Measurements from ENCODE around the gene SZRD1.
"Not testable (repeated sequence)": the region's sequence is repeated elsewhere in the genome, so short reads cannot be mapped to it uniquely, and the experiment has no call there.

Gene SZRD1

DNA sequence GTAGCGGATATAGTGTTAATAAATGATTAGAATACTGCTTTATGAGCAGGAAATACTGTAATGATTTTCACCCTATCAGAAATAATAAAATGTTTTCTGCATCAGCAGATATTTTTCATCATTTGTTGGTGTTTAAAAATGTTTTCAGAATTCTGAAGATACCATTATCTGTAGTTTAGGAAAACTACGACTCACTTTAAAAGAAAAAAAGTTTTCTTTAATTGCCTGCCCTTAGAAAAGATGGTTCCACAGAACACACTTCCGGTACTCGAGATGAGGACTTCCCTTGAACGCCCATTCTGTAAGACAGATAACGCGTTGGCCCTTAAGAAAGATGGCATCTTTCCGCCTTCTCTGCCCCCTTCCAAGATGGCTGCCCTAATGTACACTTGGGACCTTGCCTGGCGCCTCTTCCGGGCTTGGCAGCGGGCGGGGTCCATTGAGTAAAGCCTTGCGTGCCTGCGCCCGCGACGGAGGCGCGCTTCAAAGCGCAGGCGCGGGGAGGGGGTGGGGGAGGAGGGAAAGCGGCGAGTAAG is at the start of gene SZRD1:
Gene SZRD1 (plus strand): TSS at position 521 of the 536 bp plus-strand sequence. CDS start 16 bp downstream, outside the sequence.
- DNase-seq, result peak; percentile 100

- no peak for DNase-seq
Observed at GRCh38 chr1:16318555-16318954, 48.5 kb upstream of the SZRD1 start.

DNA sequence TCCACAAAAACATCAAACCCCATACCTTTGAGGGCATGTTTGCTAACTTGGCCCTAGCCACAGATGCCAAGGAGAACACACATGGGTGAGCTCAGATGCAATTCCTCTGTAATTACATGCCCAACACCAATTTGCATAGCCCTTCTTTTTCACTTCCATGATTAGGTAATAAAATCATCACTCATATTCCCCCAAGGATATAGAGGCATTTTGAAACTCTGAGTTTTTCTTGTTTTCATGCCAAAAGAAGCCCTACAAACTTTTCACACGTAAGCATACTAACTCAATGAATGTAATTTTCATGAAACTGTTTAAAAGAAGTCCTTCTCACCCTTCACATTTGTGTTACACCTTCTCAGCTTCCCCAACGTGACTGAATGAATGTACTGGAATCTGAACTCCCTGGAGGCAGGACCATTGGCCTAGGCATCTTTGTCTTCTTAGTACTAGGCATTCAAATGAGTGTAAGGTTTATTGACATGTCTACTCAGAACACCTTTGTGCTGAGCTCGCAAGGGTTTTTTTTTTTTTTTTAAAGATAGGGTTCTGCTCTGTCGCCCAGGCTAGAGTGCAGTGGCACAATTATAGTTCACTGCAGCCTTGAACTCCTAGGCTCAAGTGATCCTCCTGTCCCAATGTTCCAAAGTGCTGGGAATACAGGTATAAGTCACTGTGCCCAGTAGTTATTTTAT is 45.7 kb upstream of the SZRD1 start:
- no peak for DNase-seq

GRCh38 chr1:16324456-16324890 is 42.6 kb upstream of the SZRD1 start:
- DNase-seq, result no peak

GRCh38 chr1:16326833-16327404 is 40.1 kb upstream of the SZRD1 start:
- peak; percentile 17 for DNase-seq

GRCh38 chr1:16334655-16335340 is 32.2 kb upstream of the SZRD1 start:
- DNase-seq, result no peak

- no peak for DNase-seq
Observed at GRCh38 chr1:16338961-16339360, 28.1 kb upstream of the SZRD1 start.

DNA sequence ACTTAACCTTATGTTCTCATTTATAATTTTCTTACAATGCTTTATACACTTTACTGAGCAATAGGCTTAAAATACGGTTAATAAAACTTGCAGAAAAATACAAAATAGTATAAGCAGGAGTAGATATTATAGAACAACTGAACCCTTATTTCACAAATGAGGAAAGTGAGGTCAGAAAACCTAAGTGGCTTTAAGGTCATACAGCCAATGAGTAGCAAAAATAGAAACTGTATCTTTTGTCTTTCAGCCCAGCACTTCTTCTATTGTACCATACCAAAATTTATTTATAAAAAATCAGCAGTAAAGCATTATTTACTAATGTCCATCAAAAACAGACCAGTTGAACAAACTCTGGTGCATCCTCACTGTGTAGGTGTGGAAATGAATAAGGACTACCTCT is 26.4 kb upstream of the SZRD1 start:
- DNase-seq, result no peak

DNA sequence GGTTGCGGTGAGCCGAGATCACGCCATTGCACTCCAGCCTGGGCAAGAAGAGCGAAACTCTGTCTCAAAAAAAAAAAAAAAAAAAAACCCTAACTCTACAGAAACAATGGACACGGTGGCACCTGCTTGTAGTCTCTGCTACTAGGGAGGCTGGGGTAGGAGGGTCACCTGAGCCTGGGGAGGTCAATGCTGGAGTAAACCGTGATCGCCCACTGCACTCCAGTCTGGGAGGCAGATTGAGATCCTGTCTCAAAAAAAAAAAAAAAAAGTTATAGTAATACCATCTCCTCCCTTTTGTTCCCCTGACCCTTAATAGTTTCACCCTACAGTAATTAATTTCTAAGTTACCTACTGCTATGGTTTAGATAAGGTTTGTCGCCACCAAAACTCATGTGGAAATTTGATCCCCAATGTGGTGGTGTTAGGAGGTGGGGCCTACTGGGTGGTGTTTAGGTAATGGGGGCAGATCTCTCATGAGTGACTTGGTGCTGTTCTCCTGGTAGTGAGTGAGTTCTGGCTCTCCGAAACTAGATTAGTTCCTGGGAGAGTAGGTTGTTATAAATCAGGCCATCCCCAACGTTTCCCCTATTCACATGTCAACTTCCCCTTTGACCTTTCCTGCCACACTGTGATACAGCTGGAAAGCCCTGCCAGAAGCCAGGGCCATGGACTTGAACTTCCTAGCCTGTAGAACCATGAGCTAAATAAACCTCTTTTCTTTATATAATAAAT is 24.5 kb upstream of the SZRD1 start:
- no peak for DNase-seq

- DNase-seq, result not testable (repeated sequence)
Observed at GRCh38 chr1:16343276-16343675, 23.8 kb upstream of the SZRD1 start.

GRCh38 chr1:16348414-16349182 is 18.4 kb upstream of the SZRD1 start:
- no peak for DNase-seq

DNA sequence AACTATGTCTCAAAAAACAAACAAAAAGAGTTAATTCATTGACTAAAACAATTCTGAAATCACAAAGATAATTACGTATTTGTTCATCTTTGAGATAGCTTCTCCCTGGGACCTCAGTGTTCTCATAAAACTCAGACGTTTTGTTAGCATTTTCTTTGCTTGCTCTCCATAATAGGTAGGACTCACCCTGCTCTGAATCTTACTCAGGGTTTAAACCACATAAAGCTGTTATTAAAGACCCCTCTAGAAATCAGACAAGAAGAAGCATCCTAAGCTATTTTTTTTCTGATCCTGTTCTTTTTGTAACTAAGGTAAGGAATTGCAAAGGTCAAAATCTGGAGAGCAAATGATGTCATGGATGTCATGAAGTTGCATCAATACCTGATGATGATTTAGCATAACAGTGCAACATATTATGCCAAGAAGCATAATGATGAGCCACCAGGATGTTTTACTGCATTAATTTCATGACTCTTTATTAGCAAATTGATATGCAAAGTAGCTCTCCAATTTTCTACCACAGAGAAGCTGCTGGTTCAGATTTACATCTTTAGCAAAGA is 17.1 kb upstream of the SZRD1 start:
- no peak for DNase-seq

DNA sequence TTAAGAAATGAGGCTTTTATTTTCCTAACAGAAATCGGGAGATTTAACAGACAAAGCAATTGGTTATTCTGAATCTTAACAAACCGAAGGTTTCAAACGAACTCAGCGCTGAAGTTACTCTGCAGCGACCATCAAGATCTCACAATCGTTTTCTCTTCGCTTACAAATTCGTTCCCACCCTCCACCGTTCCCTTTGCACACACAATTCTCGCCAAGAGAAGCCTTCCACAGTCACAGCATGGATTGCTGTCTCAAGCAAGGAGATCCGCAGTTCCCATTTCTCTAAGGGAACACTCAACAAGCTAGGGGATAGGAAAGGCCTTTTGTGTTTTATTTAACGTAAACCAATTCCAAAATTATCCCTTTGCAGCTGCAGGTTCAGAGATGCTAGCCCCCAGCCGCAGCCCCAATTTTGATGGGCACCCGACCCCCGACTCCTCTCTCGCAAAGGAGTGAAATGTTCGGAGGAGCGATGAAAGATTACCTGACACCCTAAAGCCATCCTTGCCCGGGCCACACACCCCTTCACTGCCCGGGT is 15.5 kb upstream of the SZRD1 start:
- DNase-seq, result peak; percentile 43

GRCh38 chr1:16351994-16352841 is 14.8 kb upstream of the SZRD1 start, which contains the start of gene FBXO42:
TSS of gene FBXO42 (minus strand) at chr1:16352480. CDS start at chr1:16315418, 37,062 bp downstream.
- peak; percentile 97 for DNase-seq

GRCh38 chr1:16352842-16353535 is 14.1 kb upstream of the SZRD1 start:
- peak; percentile 49 for DNase-seq

GRCh38 chr1:16354619-16355018 is 12.4 kb upstream of the SZRD1 start:
- DNase-seq, result no peak

GRCh38 chr1:16356867-16357266 is 10.2 kb upstream of the SZRD1 start:
- no peak for DNase-seq

DNA sequence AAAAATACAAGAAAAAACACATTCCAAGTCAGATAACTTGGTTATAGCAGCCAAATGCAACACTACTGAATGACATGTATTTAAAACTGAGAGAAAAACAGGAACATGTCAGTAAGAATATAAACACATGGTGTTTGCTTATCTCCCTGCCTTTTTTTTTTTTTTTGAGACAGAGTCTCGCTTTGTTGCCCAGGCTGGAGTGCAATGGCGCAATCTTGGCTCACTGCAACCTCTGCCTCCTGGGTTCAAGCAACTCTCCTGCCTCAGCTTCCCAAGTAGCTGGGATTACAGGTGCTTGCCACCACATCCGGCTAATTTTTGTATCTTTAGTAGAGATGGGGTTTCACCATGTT is 1.9 kb upstream of the SZRD1 start:
- DNase-seq, result peak; percentile 54

GRCh38 chr1:16367258-16367967 is 371 bp downstream of the SZRD1 start:
- DNase-seq, result peak; percentile 94
